CD4-positive, CD25-positive, alpha-beta regulatory T cell (primary cell): Measurements from ENCODE around the gene MICAL2. TPM values are rescaled to one million over a fixed set of nuclear protein-coding genes. Genes with fewer than 3 reads are reported as not detected.

Source experiments
- ATAC-seq, 2 donors: fragments of 150-1000 bp; cut with Tn5 transposase; one replicate each; pipeline ENCODE4 v1.10.0; 2021; ENCODE audit warnings: low read depth in 2 of 2, moderate number of reproducible peaks in 2 of 2, moderate library complexity in 1 of 2
- DNase-seq, 3 donors: peaks; one replicate each; pipeline versions ENCODE4 v3.0.0 to v3.0.0-alpha.2; 2012 to 2022; ENCODE audit warnings: mixed read lengths in 1 of 3
- H3K27ac ChIP-seq: one replicate; pipeline ENCODE4 v1.7.0; 2013; ENCODE audit warnings: mild to moderate bottlenecking, low read length; ENCODE audit not compliant: insufficient read depth, poor library complexity, severe bottlenecking
- H3K27me3 ChIP-seq: one replicate; pipeline ENCODE4 v1.7.0; 2013; ENCODE audit warnings: low read length; ENCODE audit not compliant: control insufficient read depth, insufficient read depth
- H3K36me3 ChIP-seq: one replicate; pipeline ENCODE4 v1.7.0; 2013; ENCODE audit warnings: mild to moderate bottlenecking, low read length, moderate library complexity; ENCODE audit not compliant: control insufficient read depth, insufficient read depth
- H3K4me1 ChIP-seq: 2 replicates; pipeline ENCODE4 v1.7.0; 2013; ENCODE audit warnings: mild to moderate bottlenecking, low read length; ENCODE audit not compliant: insufficient read depth, control insufficient read depth, poor library complexity, severe bottlenecking
- H3K4me3 ChIP-seq: one replicate; pipeline ENCODE4 v1.7.0; 2013; ENCODE audit warnings: low read depth, mild to moderate bottlenecking, low read length, moderate library complexity
- H3K9me3 ChIP-seq, 2 experiments: 1 replicate in 1 of 2; 2 replicates in 1 of 2; pipeline ENCODE4 v1.7.0; 2013; ENCODE audit warnings: low read length in 2 of 2, mild to moderate bottlenecking in 1 of 2, moderate library complexity in 1 of 2; ENCODE audit not compliant: control insufficient read depth in 2 of 2
- H3K27ac Mint-ChIP-seq, 3 donors: one replicate each; pipeline ENCODE4 v1.8.0; 2020 to 2022; ENCODE audit warnings: mild to moderate bottlenecking in 3 of 3, mixed read lengths in 3 of 3, moderate library complexity in 2 of 3
- H3K27me3 Mint-ChIP-seq: one replicate; pipeline ENCODE4 v1.8.0; 2022; ENCODE audit warnings: mild to moderate bottlenecking, mixed read lengths
- H3K36me3 Mint-ChIP-seq: one replicate; pipeline ENCODE4 v1.8.0; 2020; ENCODE audit warnings: mixed read lengths
- H3K4me1 Mint-ChIP-seq, 4 donors: one replicate each; pipeline ENCODE4 v1.8.0; 2020 to 2022; ENCODE audit warnings: mixed read lengths in 4 of 4, mild to moderate bottlenecking in 1 of 4
- H3K4me3 Mint-ChIP-seq, 4 donors: one replicate each; pipeline ENCODE4 v1.8.0; 2020 to 2022; ENCODE audit warnings: mild to moderate bottlenecking in 4 of 4, mixed read lengths in 4 of 4, moderate library complexity in 3 of 4
- H3K9me3 Mint-ChIP-seq, 7 donors: one replicate each; pipeline ENCODE4 v1.8.0; 2020 to 2022; ENCODE audit warnings: mixed read lengths in 7 of 7, mild to moderate bottlenecking in 3 of 7, moderate library complexity in 2 of 7
- polyA plus RNA-seq, 4 donors: library from polyadenylated mRNA; unstranded; fragments of 300-500 nt; fragmentation: Illumina TruSeq; gene quantifications; one replicate each; pipeline ENCODE4 v1.2.3, GENCODE V29; 2021
- total RNA-seq: library from RNA; stranded (reverse); gene quantifications from one replicate; pipeline ENCODE4 v1.2.3, GENCODE V29; 2022

MICAL2 gene
- total and polyA plus RNA-seq, 5 donors from 2014 or later = 15.9 to 67.5 (median 24.4) TPM

DNA sequence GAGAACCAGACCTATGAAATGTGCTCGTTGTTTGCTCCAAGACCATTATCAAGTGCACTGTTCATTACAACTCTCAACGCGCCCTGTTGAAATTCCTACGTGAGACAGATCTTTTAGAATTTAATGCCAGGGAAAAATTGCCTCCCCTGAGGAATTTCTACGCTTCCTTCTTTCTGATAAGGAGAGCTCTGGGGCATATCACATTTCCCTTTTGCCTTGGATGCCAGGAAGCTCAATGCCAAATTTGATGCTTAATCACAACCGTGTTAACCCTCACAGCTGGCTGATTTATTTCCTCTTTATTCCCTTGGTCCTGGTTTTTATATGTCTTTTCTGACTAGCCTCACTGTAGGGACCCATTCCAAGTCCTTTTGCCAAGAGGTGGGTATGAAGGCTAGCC is 109.4 kb downstream of the MICAL2 start:
- Mint-ChIP-seq H3K27ac (peak overlapping the region in 2 of 3 donors; percentile 60 to 83), H3K36me3 (peaks cover 25% of the 10 kb centered on the region), H3K4me3 (no peak overlapping the region), H3K9me3 (no peaks in the 10 kb centered on the region), H3K4me1 (peaks cover 4 to 33% (median 29%) of the 10 kb centered on the region in 4 donors), H3K27me3 (no peaks in the 10 kb centered on the region)
- H3K9me3 ChIP-seq = no peaks in the 10 kb centered on the region
- H3K4me3 ChIP-seq = no peak overlapping the region
- H3K36me3 ChIP-seq = peaks cover 49% of the 10 kb centered on the region
- DNase-seq = no peak
- H3K27me3 ChIP-seq = no peaks in the 10 kb centered on the region
- no peak overlapping the region for H3K27ac ChIP-seq
- peaks cover 35% of the 10 kb centered on the region for H3K4me1 ChIP-seq
- no peak for ATAC-seq

DNA sequence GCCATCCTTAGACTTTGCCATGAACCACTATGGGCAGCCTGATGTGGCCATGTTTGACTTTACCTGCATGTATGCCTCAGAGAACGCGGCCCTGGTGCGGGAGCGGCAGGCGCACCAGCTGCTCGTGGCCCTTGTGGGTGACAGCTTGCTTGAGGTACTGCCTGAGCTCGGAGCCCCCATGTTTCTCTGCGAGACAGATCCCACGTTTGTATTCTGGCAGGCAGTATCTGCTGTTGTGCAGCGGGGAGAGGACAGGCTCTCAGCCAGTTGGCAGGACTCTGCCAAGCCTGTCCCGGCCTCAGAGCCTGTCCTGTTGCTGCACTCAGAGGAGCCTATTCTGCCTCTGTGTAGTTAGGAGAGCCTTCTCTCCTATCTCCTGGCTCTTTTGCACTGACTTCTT is 109.9 kb downstream of the MICAL2 start:
- H3K36me3 ChIP-seq = peaks cover 43% of the 10 kb centered on the region
- H3K4me3 Mint-ChIP-seq = no peak overlapping the region
- peaks cover 41% of the 10 kb centered on the region for H3K4me1 ChIP-seq
- DNase-seq (no peak), ATAC-seq (no peak)
- no peaks in the 10 kb centered on the region for H3K9me3 ChIP-seq
- no peaks in the 10 kb centered on the region for H3K27me3 Mint-ChIP-seq
- H3K9me3 Mint-ChIP-seq = no peaks in the 10 kb centered on the region
- H3K27ac ChIP-seq = no peak overlapping the region
- peak overlapping the region; percentile 23 to 83 (median 60) for H3K27ac Mint-ChIP-seq
- H3K27me3 ChIP-seq = no peaks in the 10 kb centered on the region
- H3K36me3 Mint-ChIP-seq = peaks cover 20% of the 10 kb centered on the region
- peaks cover 5 to 39% (median 34%) of the 10 kb centered on the region in 4 donors for H3K4me1 Mint-ChIP-seq
- no peak overlapping the region for H3K4me3 ChIP-seq

DNA sequence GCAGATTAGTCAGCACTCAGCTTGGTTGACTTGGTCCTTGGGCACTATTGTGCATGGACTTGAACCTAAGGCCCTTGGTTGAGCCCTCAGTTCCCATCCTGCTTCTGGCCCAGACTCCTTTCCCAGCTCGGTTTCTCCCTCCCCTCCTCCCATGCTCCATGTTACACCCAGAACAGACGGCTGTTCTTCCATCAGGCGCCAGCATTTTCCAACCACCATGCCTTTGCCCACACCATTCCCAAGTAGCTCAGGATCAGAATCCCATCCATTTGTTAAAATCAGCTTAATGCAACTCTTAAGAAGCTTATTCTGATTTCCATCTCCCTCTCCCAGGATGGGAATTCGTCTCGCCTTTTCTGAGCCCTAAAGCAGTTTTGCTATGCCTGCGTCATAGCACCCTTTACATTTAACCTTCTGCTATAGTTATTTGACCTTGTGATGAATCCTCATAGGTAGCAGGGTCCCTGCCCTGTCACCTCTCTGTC is 110.7 kb downstream of the MICAL2 start:
- ATAC-seq = no peak
- Histone ChIP-seq H3K9me3 (no peaks in the 10 kb centered on the region), H3K27me3 (no peaks in the 10 kb centered on the region), H3K27ac (no peak overlapping the region), H3K4me1 (peaks cover 43% of the 10 kb centered on the region), H3K4me3 (no peak overlapping the region), H3K36me3 (peaks cover 38% of the 10 kb centered on the region)
- peaks cover 15% of the 10 kb centered on the region for H3K36me3 Mint-ChIP-seq
- H3K27ac Mint-ChIP-seq = peak overlapping the region in 2 of 3 donors; percentile 85 to 90
- no peaks in the 10 kb centered on the region for H3K9me3 Mint-ChIP-seq
- peak overlapping the region in 2 of 4 donors; percentile 11 to 14 for H3K4me3 Mint-ChIP-seq
- H3K27me3 Mint-ChIP-seq = no peaks in the 10 kb centered on the region
- no peak for DNase-seq
- H3K4me1 Mint-ChIP-seq = peaks cover 5 to 45% (median 36%) of the 10 kb centered on the region in 4 donors

DNA sequence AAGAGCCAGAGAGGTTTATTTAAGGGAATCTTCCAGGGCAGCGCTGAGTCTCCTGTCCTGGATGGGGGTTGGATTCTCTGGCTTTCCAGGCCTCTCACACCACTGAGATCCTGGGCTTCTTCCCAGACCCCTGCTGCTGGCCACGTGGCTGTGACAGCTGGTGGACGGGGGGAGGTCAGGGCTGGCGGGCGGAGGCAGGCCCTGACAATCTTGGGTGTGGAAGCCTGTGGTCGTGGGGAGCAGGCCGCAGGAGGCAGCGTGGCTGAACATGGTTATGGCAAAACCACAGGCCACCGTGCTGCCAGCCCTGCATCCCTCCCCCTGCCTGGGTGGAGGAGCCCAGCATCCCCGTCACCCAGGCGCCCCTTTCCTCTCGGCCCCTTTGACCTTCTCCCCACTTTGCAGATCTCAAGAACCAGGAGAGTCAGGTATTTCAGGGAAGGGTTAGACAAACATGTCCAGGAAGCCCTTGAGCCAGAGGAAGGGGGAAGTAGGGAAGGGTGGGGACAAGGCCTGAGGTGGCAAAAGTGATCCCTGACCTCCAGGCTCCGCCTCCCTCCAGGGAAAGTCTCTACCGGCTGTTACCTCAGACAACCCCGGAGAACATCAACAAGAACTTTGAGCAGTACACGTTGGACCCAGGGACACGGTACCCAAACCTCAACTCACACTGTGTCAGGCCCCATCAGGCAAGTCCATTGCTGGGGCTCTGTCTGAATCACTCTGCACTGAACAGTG is 111.8 kb downstream of the MICAL2 start:
- H3K9me3 ChIP-seq = no peaks in the 10 kb centered on the region
- peak overlapping the region; percentile 82 for H3K27ac ChIP-seq
- ATAC-seq = no peak
- Mint-ChIP-seq H3K36me3 (peaks cover 12% of the 10 kb centered on the region), H3K4me1 (peaks cover 8 to 51% (median 34%) of the 10 kb centered on the region in 4 donors), H3K27ac (peak overlapping the region; percentile 43 to 98 (median 85)), H3K27me3 (no peaks in the 10 kb centered on the region), H3K9me3 (no peaks in the 10 kb centered on the region), H3K4me3 (peak overlapping the region in 2 of 4 donors; percentile 52 to 90)
- no peaks in the 10 kb centered on the region for H3K27me3 ChIP-seq
- no peak overlapping the region for H3K4me3 ChIP-seq
- peaks cover 33% of the 10 kb centered on the region for H3K36me3 ChIP-seq
- H3K4me1 ChIP-seq = peaks cover 43% of the 10 kb centered on the region
- no peak for DNase-seq

DNA sequence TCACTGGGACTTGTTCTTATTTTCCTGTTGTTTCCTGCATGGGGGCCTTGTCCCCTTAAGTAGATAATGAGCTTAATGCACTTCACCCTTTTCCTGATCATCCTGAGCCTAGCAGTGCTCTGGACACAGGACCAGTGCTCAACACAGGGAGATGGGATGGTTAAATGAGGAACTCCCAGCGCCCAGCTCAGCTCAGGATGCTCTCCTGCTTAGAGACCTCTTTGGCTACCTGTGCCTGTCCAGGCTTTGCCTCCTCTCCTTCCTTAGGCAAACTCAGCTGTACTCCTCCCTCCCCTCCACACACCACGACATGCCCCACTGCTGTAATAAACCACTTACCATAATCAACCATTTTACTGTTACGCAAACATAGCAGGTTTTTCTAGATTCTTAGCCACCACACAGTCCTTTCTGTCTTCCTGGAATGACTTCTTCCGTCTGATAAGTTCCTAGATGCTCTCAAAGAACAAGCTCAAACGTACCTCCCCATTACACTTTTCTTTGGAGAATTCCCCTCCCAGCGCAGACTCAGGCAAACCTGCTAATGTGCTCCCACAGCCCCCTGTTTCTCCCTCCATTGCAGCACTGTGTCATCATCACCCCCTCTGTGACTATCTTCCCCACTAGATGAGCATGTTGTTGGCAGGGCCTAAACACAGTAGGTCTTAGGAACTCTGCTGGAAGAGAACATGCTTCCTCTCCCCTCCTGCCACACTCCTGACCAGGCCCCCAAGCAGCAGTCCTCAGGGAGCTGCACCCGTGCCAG is 113.6 kb downstream of the MICAL2 start:
- Histone ChIP-seq H3K9me3 (no peaks in the 10 kb centered on the region), H3K4me1 (peaks cover 43% of the 10 kb centered on the region), H3K27ac (peak overlapping the region; percentile 82), H3K36me3 (peaks cover 38% of the 10 kb centered on the region), H3K27me3 (no peaks in the 10 kb centered on the region), H3K4me3 (peak overlapping the region; percentile 81)
- H3K4me3 Mint-ChIP-seq = peak overlapping the region; percentile 78 to 90 (median 83)
- ATAC-seq (peak; percentile 2 to 3), DNase-seq (peak in 2 of 3 donors; percentile 15 to 47)
- H3K4me1 Mint-ChIP-seq = peaks cover 14 to 55% (median 33%) of the 10 kb centered on the region in 4 donors
- no peaks in the 10 kb centered on the region for H3K9me3 Mint-ChIP-seq
- peaks cover 12% of the 10 kb centered on the region for H3K36me3 Mint-ChIP-seq
- H3K27me3 Mint-ChIP-seq = no peaks in the 10 kb centered on the region
- peak overlapping the region; percentile 97 to 98 (median 97) for H3K27ac Mint-ChIP-seq

DNA sequence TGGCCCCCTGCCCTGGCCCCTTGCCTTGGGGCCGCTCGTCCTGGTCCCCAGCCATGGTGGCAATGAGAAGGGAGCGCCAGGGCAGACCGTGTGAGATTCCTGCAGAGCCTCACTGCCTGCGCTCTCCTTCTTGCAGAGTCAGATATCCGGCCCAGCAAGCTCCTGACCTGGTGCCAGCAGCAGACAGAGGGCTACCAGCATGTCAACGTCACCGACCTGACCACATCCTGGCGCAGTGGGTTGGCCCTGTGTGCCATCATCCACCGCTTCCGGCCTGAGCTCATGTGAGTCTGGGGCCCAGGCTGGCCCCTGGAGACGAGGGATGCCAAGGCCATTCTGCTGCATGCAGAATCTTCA is 114.1 kb downstream of the MICAL2 start:
- peak overlapping the region; percentile 97 to 98 (median 97) for H3K27ac Mint-ChIP-seq
- peaks cover 14 to 55% (median 33%) of the 10 kb centered on the region in 4 donors for H3K4me1 Mint-ChIP-seq
- DNase-seq (peak; percentile 79 to 98 (median 90)), ATAC-seq (peak; percentile 96 to 97)
- H3K27me3 ChIP-seq = no peaks in the 10 kb centered on the region
- H3K4me3 Mint-ChIP-seq = peak overlapping the region; percentile 78 to 90 (median 83)
- peak overlapping the region; percentile 82 for H3K27ac ChIP-seq
- H3K4me1 ChIP-seq = peaks cover 43% of the 10 kb centered on the region
- peaks cover 43% of the 10 kb centered on the region for H3K36me3 ChIP-seq
- H3K27me3 Mint-ChIP-seq = no peaks in the 10 kb centered on the region
- no peaks in the 10 kb centered on the region for H3K9me3 ChIP-seq
- H3K36me3 Mint-ChIP-seq = peaks cover 12% of the 10 kb centered on the region
- peak overlapping the region; percentile 81 for H3K4me3 ChIP-seq
- H3K9me3 Mint-ChIP-seq = no peaks in the 10 kb centered on the region

DNA sequence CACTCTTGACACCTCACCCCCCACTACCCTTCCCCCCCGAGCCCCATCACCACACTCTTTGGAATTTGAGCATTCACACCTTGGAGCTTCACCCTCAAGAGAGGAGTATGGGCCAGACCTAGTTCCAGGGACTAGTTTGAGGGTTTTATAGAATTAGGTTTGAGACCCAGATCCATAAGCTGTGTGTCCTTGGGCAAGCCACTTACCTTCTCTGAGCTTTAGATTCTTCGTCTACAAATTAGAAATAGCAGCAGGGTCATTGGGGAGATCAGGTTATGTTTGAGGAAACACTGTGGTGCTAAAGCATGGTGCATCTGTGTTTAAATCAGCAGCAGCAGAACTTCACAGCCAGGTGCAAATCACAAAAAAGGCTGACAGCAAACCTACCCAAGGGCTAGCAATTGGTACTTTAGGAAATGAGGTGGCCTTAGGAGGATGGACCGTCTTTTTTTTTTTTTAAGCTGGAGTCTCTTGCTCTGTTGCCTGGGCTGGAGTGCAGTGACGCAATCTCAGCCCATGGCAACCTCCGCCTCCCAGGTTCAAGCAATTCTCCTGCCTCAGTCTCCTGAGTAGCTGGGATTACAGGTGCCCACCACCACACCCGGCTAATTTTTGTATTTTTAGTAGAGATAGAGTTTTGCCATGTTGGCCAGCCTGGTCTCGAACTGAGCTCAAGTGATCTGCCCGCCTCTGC is 114.8 kb downstream of the MICAL2 start:
- Histone ChIP-seq H3K4me1 (peaks cover 43% of the 10 kb centered on the region), H3K9me3 (no peaks in the 10 kb centered on the region), H3K36me3 (peaks cover 43% of the 10 kb centered on the region), H3K27ac (peak overlapping the region; percentile 82), H3K27me3 (no peaks in the 10 kb centered on the region), H3K4me3 (peak overlapping the region; percentile 81)
- no peaks in the 10 kb centered on the region for H3K9me3 Mint-ChIP-seq
- no peak for ATAC-seq
- H3K36me3 Mint-ChIP-seq = peaks cover 15% of the 10 kb centered on the region
- peaks cover 14 to 59% (median 33%) of the 10 kb centered on the region in 4 donors for H3K4me1 Mint-ChIP-seq
- H3K27ac Mint-ChIP-seq = peak overlapping the region; percentile 97 to 98 (median 97)
- H3K4me3 Mint-ChIP-seq = peak overlapping the region; percentile 78 to 90 (median 83)
- peak in 1 of 3 donors; percentile 24 for DNase-seq
- no peaks in the 10 kb centered on the region for H3K27me3 Mint-ChIP-seq
